T-cell (primary cell): ENCODE data around the gene PRPS1. TPM values are rescaled to one million over a fixed set of nuclear protein-coding genes. Genes with fewer than 3 reads are reported as not detected.

Experiments
- ATAC-seq, 4 experiments: fragments of 200-7000 bp in 3 of 4; fragments of 150-1000 bp in 1 of 4; cut with Tn5 transposase; replicated peaks in 1 of 4; 1 replicate in 3 of 4; 2 replicates in 1 of 4; pipeline ENCODE4 v1.10.0; 2021; ENCODE audit warnings: moderate library complexity in 3 of 4, mild to moderate bottlenecking in 2 of 4, moderate number of reproducible peaks in 1 of 4
- CTCF ChIA-PET, 2 donors: fragments of 300-600 bp; sonication (Branson Sonifier 250); formaldehyde crosslinking; loops; one replicate each; lab custom pipeline; 2022; ENCODE audit warnings: antibody characterized with exemption in 2 of 2; lab: Charles Lee
- POLR2A ChIA-PET, 2 donors: fragments of 300-600 bp; sonication (Branson Sonifier 250); formaldehyde crosslinking; loops; one replicate each; lab custom pipeline; 2022; ENCODE audit warnings: antibody characterized with exemption in 2 of 2; lab: Charles Lee
- DNase-seq, 35 experiments: peaks; one replicate each; pipeline versions ENCODE4 v3.0.0 to v3.0.0-alpha.2; 2013 to 2023
- H3K27ac ChIP-seq: one replicate; pipeline ENCODE4 v1.5.1; 2013; ENCODE audit warnings: low read length
- H3K27me3 ChIP-seq, 2 experiments: replicated peaks in 1 of 2; 1 replicate in 1 of 2; 2 replicates in 1 of 2; pipeline versions ENCODE4 v1.6.1 to v1.7.0; 2013; ENCODE audit warnings: low read length in 1 of 2, mixed read lengths in 1 of 2; ENCODE audit not compliant: control insufficient read depth in 2 of 2, insufficient read depth in 2 of 2; ENCODE audit errors: extremely low read depth in 1 of 2
- H3K36me3 ChIP-seq, 2 donors: 1 replicate in 1 of 2; 2 replicates in 1 of 2; pipeline versions ENCODE4 v1.6.1 to v1.7.0; 2013; ENCODE audit warnings: low read length in 1 of 2; ENCODE audit not compliant: control insufficient read depth in 2 of 2, insufficient read depth in 1 of 2; ENCODE audit errors: extremely low read depth in 1 of 2
- H3K4me1 ChIP-seq, 2 experiments: 1 replicate in 1 of 2; 2 replicates in 1 of 2; pipeline versions ENCODE4 v1.6.1 to v1.7.0; 2013; ENCODE audit warnings: low read length in 2 of 2, mixed read lengths in 1 of 2; ENCODE audit not compliant: insufficient read depth in 2 of 2, control insufficient read depth in 1 of 2; ENCODE audit errors: extremely low read depth in 1 of 2
- H3K4me3 ChIP-seq, 2 donors: 1 replicate in 1 of 2; 2 replicates in 1 of 2; pipeline versions ENCODE4 v1.5.1 to v1.7.0; 2013; ENCODE audit warnings: mild to moderate bottlenecking in 2 of 2, low read length in 1 of 2, moderate library complexity in 1 of 2; ENCODE audit not compliant: control insufficient read depth in 1 of 2; ENCODE audit errors: extremely low read depth in 1 of 2
- H3K9me3 ChIP-seq: 2 replicates; pipeline ENCODE4 v1.7.0; 2013
- H3K27ac Mint-ChIP-seq, 2 donors: one replicate each; pipeline ENCODE4 v1.8.0; 2020 to 2021; ENCODE audit warnings: mild to moderate bottlenecking in 2 of 2, mixed read lengths in 2 of 2
- H3K27me3 Mint-ChIP-seq, 2 donors: one replicate each; pipeline ENCODE4 v1.8.0; 2021 to 2022; ENCODE audit warnings: mixed read lengths in 2 of 2
- H3K36me3 Mint-ChIP-seq: one replicate; pipeline ENCODE4 v1.8.0; 2021; ENCODE audit warnings: mixed read lengths
- H3K4me1 Mint-ChIP-seq, 3 donors: one replicate each; pipeline ENCODE4 v1.8.0; 2020 to 2022; ENCODE audit warnings: mixed read lengths in 3 of 3, mild to moderate bottlenecking in 1 of 3
- H3K4me3 Mint-ChIP-seq, 3 donors: one replicate each; pipeline ENCODE4 v1.8.0; 2020 to 2022; ENCODE audit warnings: mild to moderate bottlenecking in 3 of 3, mixed read lengths in 3 of 3, moderate library complexity in 3 of 3
- H3K9me3 Mint-ChIP-seq, 3 donors: one replicate each; pipeline ENCODE4 v1.8.0; 2020 to 2022; ENCODE audit warnings: mixed read lengths in 3 of 3
- WGBS: methylation state at CpG from one replicate; pipeline ENCODE4 v1.1.5; 2013; ENCODE audit warnings: missing lambda C conversion rate; ENCODE audit not compliant: insufficient coverage; 5-methylcytosine and 5-hydroxymethylcytosine counted together
- total RNA-seq, 35 experiments: library from RNA in 6 of 35; stranded (reverse) in 6 of 35; fragments of 120-200 nt in 1 of 35; gene quantifications; one replicate each; pipeline versions ENCODE4 v1.2.1 to v1.2.4 and lab custom pipeline; 2013 to 2026

The PRPS1 gene
- total RNA-seq (10 to 100 TPM; 57.9 to 74.0 (median 60.7) TPM), total RNA-seq (lab: John Stamatoyannopoulos, UW) (59.3 to 151 (median 69.8) reads per million in 29 experiments)
- total RNA-seq (2013), result 55.5 TPM

GRCh38 chrX:107627838-107628661 is at the start of gene PRPS1:
Gene PRPS1 (plus strand): TSS chrX:107628510. CDS start chrX:107628629, 119 bp downstream.
- 5% methylated on average over 8 of the region's 37 CpGs for WGBS

DNA sequence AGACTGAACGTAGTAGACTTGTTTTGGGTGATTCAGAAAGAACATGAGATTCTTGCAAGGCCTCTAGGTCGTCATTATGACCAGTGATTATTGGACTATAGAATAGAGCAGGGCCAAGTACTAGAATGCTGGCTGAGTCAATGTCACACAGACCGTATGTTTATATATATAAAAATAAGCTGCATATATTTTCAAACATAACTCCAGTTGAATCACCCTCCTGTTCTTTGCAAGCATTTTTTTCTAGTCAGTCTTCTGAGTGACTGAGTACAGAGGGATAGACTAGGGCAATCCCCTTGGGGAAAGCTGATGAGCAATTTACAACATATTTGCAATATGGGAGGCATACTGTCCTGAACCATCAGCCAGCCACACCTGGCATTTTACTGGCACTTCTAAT is 48.4 kb upstream of the PRPS1 start:
- ATAC-seq (no peak), DNase-seq (no peak)
- Histone ChIP-seq H3K27me3 (no peaks in the 10 kb centered on the region), H3K4me1 (no peaks in the 10 kb centered on the region), H3K27ac (no peak overlapping the region), H3K4me3 (no peak overlapping the region), H3K9me3 (no peaks in the 10 kb centered on the region), H3K36me3 (no peaks in the 10 kb centered on the region)
- WGBS, result no CpG with 5 or more reads among the region's 3 CpGs
- Mint-ChIP-seq H3K27ac (no peak overlapping the region), H3K36me3 (no peaks in the 10 kb centered on the region), H3K27me3 (peaks cover 0 to under 1% of the 10 kb centered on the region in 2 donors), H3K9me3 (peaks cover 0 to 4% (median 0%) of the 10 kb centered on the region in 3 donors), H3K4me3 (no peak overlapping the region), H3K4me1 (no peaks in the 10 kb centered on the region)
- ChIA-PET POLR2A (no interaction called here), CTCF (interaction anchor here in 1 of 2 donors (0.7 kb wide), 1 partner anchor 319 kb away, joined by 3 read pairs; no protein-coding TSS in a partner anchor)

More at GRCh38 chrX:107627838-107628661, at the start of gene PRPS1:
- Mint-ChIP-seq H3K27ac (peak within 1 kb of the TSS; percentile 88), H3K27me3 (peaks cover 0 to 31% of the 10 kb centered on the region in 2 donors), H3K36me3 (no peaks in the 10 kb centered on the region), H3K4me3 (peak within 1 kb of the TSS; percentile 87 to 95 (median 93)), H3K4me1 (peaks cover 32 to 36% (median 32%) of the 10 kb centered on the region in 3 donors), H3K9me3 (no peaks in the 10 kb centered on the region)
- ATAC-seq (peak; percentile 96 to 98 (median 97)), DNase-seq (peak; percentile 69 to 92 (median 87))
- H3K4me3 ChIP-seq, result peak within 1 kb of the TSS; percentile 71 to 87
- no peaks in the 10 kb centered on the region for H3K9me3 ChIP-seq
- ChIA-PET CTCF (interaction anchor here (0.6 to 2.5 kb wide), 11 partner anchors 15 to 267 kb away, joined by 3 to 14 read pairs (median 6); partner anchors contain the start of genes NCBP2L (in 2 of the 2), MID2 (in 1 of the 2) and TSC22D3 (in 1 of the 2)), POLR2A (interaction anchor here (0.6 to 1.7 kb wide), 21 partner anchors 16 to 1908 kb away, joined by 3 to 18 read pairs (median 3); partner anchors contain the start of genes MID2 (in 1 of the 2), NXT2 (in 1 of the 2) and TSC22D3 (in 1 of the 2))
- peaks cover 7% of the 10 kb centered on the region in 2 experiments for H3K4me1 ChIP-seq
- H3K27me3 ChIP-seq, result no peaks in the 10 kb centered on the region
- H3K27ac ChIP-seq, result peak within 1 kb of the TSS; percentile 86
- H3K36me3 ChIP-seq, result no peaks in the 10 kb centered on the region

DNA sequence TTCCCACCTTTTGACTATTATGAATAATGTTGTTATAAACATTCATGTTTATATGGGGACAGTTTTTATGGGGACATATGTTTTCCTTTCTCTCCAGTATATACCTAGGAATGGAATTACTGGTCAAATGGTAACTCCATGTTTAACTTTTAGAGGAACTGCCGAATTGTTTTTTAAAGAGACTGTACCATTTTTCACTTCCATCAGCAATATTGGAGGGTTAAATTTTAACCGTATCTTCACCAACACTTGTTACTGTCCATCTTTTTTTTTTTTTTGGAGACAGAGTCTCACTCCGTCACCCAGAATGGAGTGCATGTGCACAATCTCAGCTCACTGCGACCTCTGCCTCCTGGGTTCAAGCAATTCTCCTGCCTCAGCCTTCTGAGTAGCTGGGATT is 46.4 kb upstream of the PRPS1 start:
- no peaks in the 10 kb centered on the region for H3K27me3 ChIP-seq
- POLR2A ChIA-PET, result interaction anchor here in 1 of 2 donors (0.6 kb wide), 1 partner anchor 548 kb away, joined by 4 read pairs; no protein-coding TSS in a partner anchor
- Mint-ChIP-seq H3K36me3 (no peaks in the 10 kb centered on the region), H3K9me3 (peaks cover 0 to 4% (median 0%) of the 10 kb centered on the region in 3 donors), H3K4me3 (no peak overlapping the region), H3K4me1 (no peaks in the 10 kb centered on the region), H3K27me3 (peaks cover 0 to 8% of the 10 kb centered on the region in 2 donors), H3K27ac (no peak overlapping the region)
- no peaks in the 10 kb centered on the region for H3K9me3 ChIP-seq
- ATAC-seq (no peak), DNase-seq (no peak)
- H3K27ac ChIP-seq, result no peak overlapping the region
- CTCF ChIA-PET, result interaction anchor here in 1 of 2 donors (0.8 kb wide), 1 partner anchor 73 kb away, joined by 3 read pairs; no protein-coding TSS in a partner anchor
- no CpG with 5 or more reads among the region's 4 CpGs for WGBS
- H3K4me1 ChIP-seq, result no peaks in the 10 kb centered on the region
- no peaks in the 10 kb centered on the region for H3K36me3 ChIP-seq
- no peak overlapping the region for H3K4me3 ChIP-seq

- no peaks in the 10 kb centered on the region for H3K36me3 ChIP-seq
- H3K4me3 Mint-ChIP-seq, result no peak overlapping the region
- no peaks in the 10 kb centered on the region for H3K9me3 Mint-ChIP-seq
- peaks cover 0 to 28% of the 10 kb centered on the region in 2 donors for H3K27me3 Mint-ChIP-seq
- H3K27ac Mint-ChIP-seq, result no peak overlapping the region
- POLR2A ChIA-PET, result interaction anchor here in 1 of 2 donors (0.7 kb wide), 1 partner anchor 128 kb away, joined by 3 read pairs; no protein-coding TSS in a partner anchor
- no CpG with 5 or more reads among the region's 6 CpGs for WGBS
- H3K4me1 Mint-ChIP-seq, result no peaks in the 10 kb centered on the region
- H3K4me1 ChIP-seq, result no peaks in the 10 kb centered on the region
- no peaks in the 10 kb centered on the region for H3K27me3 ChIP-seq
- H3K27ac ChIP-seq, result no peak overlapping the region
- no peak overlapping the region for H3K4me3 ChIP-seq
- DNase-seq (no peak), ATAC-seq (no peak)
- CTCF ChIA-PET, result no interaction called here
- H3K9me3 ChIP-seq, result no peaks in the 10 kb centered on the region
- no peaks in the 10 kb centered on the region for H3K36me3 Mint-ChIP-seq
Observed at GRCh38 chrX:107589243-107589642, 39.1 kb upstream of the PRPS1 start.

DNA sequence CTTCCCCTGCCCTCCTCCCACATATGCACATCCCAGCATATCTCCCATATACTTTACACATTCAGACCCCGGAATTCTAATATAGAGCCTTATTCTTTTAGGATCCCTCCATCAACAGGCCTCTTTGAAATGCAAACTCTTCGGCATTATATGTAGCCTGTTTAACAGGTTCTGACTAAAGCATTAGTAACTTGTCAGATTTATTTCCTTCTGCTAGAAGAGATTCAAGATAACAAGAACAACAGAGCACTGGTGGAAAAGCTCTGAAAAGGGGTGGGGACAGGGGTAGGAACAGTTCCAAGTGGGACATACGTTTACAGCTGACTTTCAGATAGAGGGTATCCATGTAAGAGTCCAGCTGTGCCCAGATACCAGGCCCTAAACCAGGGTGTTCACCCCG is 31.7 kb upstream of the PRPS1 start:
- Histone ChIP-seq H3K4me1 (no peaks in the 10 kb centered on the region), H3K27ac (no peak overlapping the region), H3K36me3 (no peaks in the 10 kb centered on the region), H3K9me3 (no peaks in the 10 kb centered on the region), H3K4me3 (no peak overlapping the region), H3K27me3 (no peaks in the 10 kb centered on the region)
- no peaks in the 10 kb centered on the region for H3K4me1 Mint-ChIP-seq
- ChIA-PET POLR2A (no interaction called here), CTCF (no interaction called here)
- no CpG with 5 or more reads among the region's 4 CpGs for WGBS
- peaks cover 0 to 26% of the 10 kb centered on the region in 2 donors for H3K27me3 Mint-ChIP-seq
- no peak for ATAC-seq
- DNase-seq, result no peak
- no peak overlapping the region for H3K27ac Mint-ChIP-seq
- no peaks in the 10 kb centered on the region for H3K36me3 Mint-ChIP-seq
- H3K4me3 Mint-ChIP-seq, result no peak overlapping the region
- no peaks in the 10 kb centered on the region for H3K9me3 Mint-ChIP-seq

GRCh38 chrX:107597264-107597663 is 31.0 kb upstream of the PRPS1 start:
- Mint-ChIP-seq H3K27me3 (peaks cover 0 to 26% of the 10 kb centered on the region in 2 donors), H3K36me3 (no peaks in the 10 kb centered on the region), H3K4me1 (no peaks in the 10 kb centered on the region), H3K9me3 (no peaks in the 10 kb centered on the region), H3K4me3 (no peak overlapping the region), H3K27ac (no peak overlapping the region)
- DNase-seq, result no peak
- POLR2A ChIA-PET, result no interaction called here
- H3K9me3 ChIP-seq, result no peaks in the 10 kb centered on the region
- H3K4me1 ChIP-seq, result no peaks in the 10 kb centered on the region
- no peaks in the 10 kb centered on the region for H3K36me3 ChIP-seq
- H3K4me3 ChIP-seq, result no peak overlapping the region
- ATAC-seq, result no peak
- WGBS, result 73% methylated on average over 3 of the region's 13 CpGs
- no peaks in the 10 kb centered on the region for H3K27me3 ChIP-seq
- CTCF ChIA-PET, result interaction anchor here in 1 of 2 donors (0.6 kb wide), 1 partner anchor 182 kb away, joined by 3 read pairs; no protein-coding TSS in a partner anchor
- H3K27ac ChIP-seq, result no peak overlapping the region
